Stimulated activated CD8-positive, alpha-beta memory T cell treated with anti-CD3 and anti-CD28 coated beads, Interleukin-7, amount 100 ng/mL, for 4 hours (primary cell): ENCODE data around the gene NCS1.
A peak's percentile ranks its signal among the peaks of the same experiment; 100 is the strongest.

ENCODE experiments used
- DNase-seq, 2 donors: peaks; one replicate each; pipeline ENCODE4 v3.0.0-alpha.2; 2020; ENCODE audit warnings: low read depth in 2 of 2

Gene NCS1

DNA sequence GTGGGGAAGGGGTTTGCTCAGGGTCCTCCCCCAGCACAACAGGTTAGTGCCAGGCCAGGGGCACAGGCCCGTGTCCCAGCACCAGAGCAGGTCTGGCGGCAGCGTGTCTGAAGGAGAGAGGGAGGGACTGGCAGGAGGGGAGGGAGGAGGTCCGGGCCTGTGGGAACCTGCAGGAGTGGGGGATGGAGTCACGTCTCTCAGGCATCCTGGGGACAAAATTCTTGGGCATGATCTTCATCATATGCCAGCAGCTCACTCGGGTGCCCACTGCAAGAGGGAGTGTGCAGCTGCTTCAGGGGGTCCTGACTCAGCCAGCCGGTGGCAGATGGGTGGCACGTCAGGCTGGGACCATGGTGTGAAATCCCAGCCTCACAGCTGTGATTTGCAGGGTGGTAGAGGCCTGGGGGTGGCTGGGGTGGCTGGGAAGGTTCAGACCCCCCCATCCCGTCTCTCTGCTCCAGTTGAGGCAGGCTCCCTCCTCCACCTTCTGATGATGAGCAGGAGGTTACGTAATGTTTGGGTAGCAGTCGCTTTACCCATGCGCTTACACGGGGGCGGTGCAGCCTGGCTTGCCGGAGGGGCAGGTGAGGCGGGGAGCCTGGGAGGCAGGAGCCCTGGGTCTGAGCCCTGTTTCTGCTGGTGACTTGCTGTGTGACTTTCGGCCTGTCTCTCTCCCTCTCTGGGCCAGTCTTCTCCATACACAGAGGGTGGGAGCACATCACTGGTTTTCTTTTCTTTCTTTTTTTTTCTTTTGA, 40.5 kb downstream of the NCS1 start:
- DNase-seq = no peak

DNA sequence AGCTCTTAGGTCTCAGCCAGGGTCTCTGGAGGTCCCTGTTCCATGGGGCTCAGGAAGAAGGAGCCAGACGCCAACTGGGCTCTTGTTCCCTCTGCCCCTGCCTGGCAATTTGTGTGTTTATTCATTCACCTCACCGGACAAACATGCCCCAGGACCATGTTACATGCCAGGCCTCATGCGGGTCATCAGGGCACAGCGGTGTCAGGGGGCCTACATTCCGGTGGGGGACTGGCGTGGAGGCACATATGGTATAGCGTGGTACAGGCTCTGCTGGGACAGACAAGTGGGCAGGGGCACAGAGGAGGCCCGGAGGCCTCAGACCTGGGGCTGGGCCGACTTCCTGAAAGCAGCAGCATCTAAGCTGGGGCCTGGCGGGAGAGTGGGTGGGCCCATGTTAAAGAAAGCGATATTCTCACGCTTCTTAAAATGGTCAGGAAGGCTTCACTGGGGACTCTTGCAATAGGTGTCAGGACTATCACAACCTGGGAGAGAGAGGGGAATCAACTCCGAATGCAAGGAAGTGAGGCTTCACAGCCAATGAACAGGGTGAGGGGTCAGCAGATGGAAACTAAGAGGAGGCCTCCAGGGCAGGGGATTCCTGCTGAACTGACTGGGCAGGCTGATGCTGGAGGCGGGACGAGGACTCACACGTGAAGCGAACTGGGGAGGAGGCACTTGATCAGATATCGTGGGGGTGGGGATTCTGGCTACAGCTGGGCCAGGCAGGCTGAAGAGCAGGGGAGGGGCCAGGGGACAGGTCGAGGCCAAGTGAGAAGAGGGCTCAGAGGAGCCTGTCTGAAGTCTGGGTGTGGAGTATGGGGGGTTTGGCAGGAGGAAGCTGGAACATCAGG, 41.9 kb downstream of the NCS1 start:
- DNase-seq = no peak

GRCh38 chr9:130214776-130215340, 42.7 kb downstream of the NCS1 start:
- DNase-seq = no peak

- DNase-seq = no peak
These were observed 43.3 kb downstream of the NCS1 start for GRCh38 chr9:130215341-130216119.

DNA sequence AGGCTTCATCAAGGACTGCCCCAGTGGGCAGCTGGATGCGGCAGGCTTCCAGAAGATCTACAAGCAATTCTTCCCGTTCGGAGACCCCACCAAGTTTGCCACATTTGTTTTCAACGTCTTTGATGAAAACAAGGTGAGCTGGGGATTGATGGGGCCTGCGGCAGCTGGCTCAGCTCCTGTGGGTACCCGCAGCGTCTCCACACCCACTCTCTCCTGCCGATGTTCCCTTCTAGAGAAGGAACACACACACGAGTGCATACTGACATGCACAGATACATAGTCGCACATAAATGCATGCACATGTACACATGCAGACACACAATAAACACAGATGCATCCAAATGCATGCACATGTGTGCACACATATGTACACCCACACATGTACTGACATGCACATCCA, 45.6 kb downstream of the NCS1 start:
- no peak for DNase-seq

DNA sequence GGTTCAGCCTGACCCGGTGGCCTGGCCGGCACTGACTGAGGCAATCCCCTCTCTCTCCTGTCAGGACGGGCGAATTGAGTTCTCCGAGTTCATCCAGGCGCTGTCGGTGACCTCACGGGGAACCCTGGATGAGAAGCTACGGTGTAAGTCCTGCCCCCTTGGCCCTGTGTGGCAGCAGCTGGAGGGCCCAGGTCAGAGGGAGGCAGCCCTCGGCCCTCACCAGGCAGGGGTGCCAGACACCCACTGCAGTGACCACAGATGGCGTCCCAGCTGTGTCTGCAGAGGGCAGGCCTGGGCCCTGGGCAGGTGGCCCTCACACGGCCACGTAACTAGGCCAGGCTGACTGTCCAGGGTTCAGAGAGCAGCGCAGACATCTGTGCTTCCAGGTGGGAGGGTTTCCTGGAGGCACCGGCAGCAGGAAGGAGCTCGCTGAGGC, 47.5 kb downstream of the NCS1 start:
- no peak for DNase-seq

DNA sequence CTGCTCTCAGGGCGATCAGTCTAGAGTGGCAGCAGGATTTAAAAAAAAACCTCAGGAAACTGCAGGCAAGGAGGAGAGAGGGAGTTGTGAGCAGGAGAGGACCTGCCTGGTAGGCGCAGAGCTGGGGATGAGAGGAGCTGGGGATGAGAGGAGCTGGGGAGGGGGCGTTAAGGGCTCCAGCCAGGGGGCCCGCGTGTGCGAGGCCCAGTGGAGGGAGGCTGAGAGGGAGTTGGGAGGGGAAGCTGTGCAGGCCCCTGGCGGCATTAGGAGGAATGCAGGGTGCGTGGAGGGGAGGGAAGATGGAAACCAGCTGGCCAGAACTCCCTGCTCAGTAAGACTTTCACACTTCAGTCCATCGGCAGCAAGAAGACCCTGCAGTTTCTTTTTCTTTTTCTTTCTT, 48.1 kb downstream of the NCS1 start:
- no peak for DNase-seq

DNA sequence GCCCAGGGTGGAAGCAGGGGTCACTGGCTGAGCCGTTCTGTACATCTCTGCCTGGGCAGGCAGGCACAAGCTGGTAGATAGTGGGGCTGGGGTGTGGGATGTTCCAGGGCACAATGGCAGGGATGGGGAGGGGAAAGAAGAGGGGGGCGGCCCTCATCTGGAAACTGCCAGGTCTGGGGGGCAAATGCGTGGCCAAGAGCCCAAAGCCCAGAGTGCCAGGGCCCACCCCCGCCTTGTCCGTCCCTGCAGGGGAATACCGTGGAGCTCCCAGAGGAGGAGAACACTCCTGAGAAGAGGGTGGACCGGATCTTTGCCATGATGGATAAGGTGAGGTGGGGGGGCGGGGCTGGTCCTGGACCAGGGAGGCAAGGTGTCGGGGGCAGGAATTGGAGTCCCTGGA, 50.6 kb downstream of the NCS1 start:
- no peak for DNase-seq

- no peak for DNase-seq
These were observed 52.9 kb downstream of the NCS1 start for GRCh38 chr9:130225071-130225470.

- no peak for DNase-seq
These were observed 53.4 kb downstream of the NCS1 start for GRCh38 chr9:130225586-130225985.

GRCh38 chr9:130226112-130226511, 53.9 kb downstream of the NCS1 start:
- DNase-seq = no peak

- no peak for DNase-seq
These were observed 55.6 kb downstream of the NCS1 start for GRCh38 chr9:130227833-130228232.

- DNase-seq = no peak
These were observed 57.6 kb downstream of the NCS1 start for GRCh38 chr9:130229759-130230158.

GRCh38 chr9:130230631-130231030, 58.4 kb downstream of the NCS1 start:
- DNase-seq = no peak

- DNase-seq = no peak
These were observed 60.8 kb downstream of the NCS1 start for GRCh38 chr9:130232899-130233586.

DNA sequence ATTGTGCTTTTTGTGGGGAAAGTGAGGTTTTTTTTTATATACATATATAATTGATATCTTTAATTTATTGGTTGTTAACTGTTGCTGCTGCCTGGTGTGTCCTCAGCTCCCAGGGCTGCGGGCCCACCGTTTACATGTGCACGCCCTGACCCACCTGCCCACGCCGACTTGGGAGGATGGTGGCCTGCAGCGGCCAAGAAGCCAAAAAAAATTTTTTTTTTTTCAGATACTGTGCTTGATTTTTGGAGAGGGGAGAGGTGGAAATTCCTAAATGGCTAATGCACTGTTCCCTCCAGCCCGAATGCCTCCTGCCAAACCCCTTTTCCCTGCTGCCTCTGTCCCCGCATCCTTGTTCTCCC, 61.4 kb downstream of the NCS1 start:
- no peak for DNase-seq

GRCh38 chr9:130234340-130235260, 62.4 kb downstream of the NCS1 start:
- no peak for DNase-seq

- peak; percentile 26 to 52 for DNase-seq
These were observed 63.6 kb downstream of the NCS1 start for GRCh38 chr9:130235558-130236435.

DNA sequence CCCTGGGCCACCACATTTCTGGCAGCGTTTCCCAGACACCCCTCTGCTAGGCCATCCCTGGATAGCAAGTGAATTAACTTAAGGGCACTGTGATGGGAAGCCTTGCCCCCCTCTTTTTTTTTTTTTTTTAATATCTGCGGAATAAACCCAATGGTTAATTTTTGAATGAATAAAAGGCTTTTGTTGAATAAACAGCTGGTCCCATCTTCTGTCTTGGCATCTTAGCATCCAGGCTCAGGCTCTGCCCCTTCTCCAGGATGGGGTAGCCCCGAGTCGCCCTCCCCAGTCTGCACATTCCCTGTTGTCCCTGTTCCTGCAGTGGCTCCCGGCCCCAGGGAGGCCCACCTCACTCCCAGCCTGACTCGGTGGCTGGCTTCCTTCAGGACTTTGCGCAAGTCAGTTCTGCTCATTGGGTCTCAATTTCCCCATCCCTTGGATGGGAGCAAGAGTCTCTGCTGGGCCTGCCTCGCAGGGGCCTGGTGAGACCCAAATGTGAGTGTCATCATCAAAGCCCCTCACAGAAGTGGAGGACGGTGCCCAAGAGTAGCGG, 64.3 kb downstream of the NCS1 start:
- no peak for DNase-seq
